Suprapubic skin (tissue), 4 donors: ENCODE measurements around the gene GULP1. TPM values are rescaled to one million over a fixed set of nuclear protein-coding genes. Genes with fewer than 3 reads are reported as not detected.
"Not testable (repeated sequence)": the region's sequence is repeated elsewhere in the genome, so short reads cannot be mapped to it uniquely, and the experiment has no call there.

Source experiments
- DNase-seq, 2 donors: peaks; one replicate each; pipeline ENCODE4 v3.0.0-alpha.2; 2019; ENCODE audit warnings: low spot score in 2 of 2
- H3K27ac ChIP-seq: fragments of 200-600 bp; sonication (generic); one replicate; pipeline ENCODE4 v1.5.1; 2019
- H3K27me3 ChIP-seq: fragments of 200-600 bp; sonication (generic); one replicate; pipeline ENCODE4 v1.5.1; 2019
- H3K36me3 ChIP-seq: fragments of 200-600 bp; sonication (generic); one replicate; pipeline ENCODE4 v1.5.1; 2019
- H3K4me1 ChIP-seq: fragments of 200-600 bp; sonication (generic); one replicate; pipeline ENCODE4 v1.5.1; 2019
- H3K4me3 ChIP-seq: fragments of 200-600 bp; sonication (generic); one replicate; pipeline ENCODE4 v1.5.1; 2019; ENCODE audit warnings: mild to moderate bottlenecking
- H3K9me3 ChIP-seq: fragments of 200-600 bp; sonication (generic); one replicate; pipeline ENCODE4 v1.5.1; 2019
- CTCF ChIP-seq, 2 donors: fragments of 200-600 bp in 1 of 2; fragments of 450-650 bp in 1 of 2; sonication (generic) in 1 of 2; IDR thresholded peaks; one replicate each; pipeline ENCODE4 v1.5.1; 2016 to 2019; ENCODE audit warnings: antibody characterized with exemption in 2 of 2, mild to moderate bottlenecking in 1 of 2, moderate library complexity in 1 of 2
- EP300 ChIP-seq: sonication (generic); formaldehyde crosslinking; IDR thresholded peaks from one replicate; pipeline ENCODE4 v1.6.1; 2017; ENCODE audit warnings: antibody characterized with exemption
- POLR2A ChIP-seq, 2 donors: fragments of 450-650 bp; IDR thresholded peaks; one replicate each; pipeline ENCODE4 v1.6.1; 2017; ENCODE audit warnings: antibody characterized with exemption in 2 of 2, mild to moderate bottlenecking in 2 of 2, moderate library complexity in 2 of 2
- POLR2AphosphoS5 ChIP-seq, 3 donors: sonication (generic); formaldehyde crosslinking; IDR thresholded peaks; one replicate each; pipeline ENCODE4 v1.6.1; 2017; ENCODE audit warnings: antibody characterized with exemption in 3 of 3
- WGBS: methylation state at CpG from one replicate; pipeline ENCODE4 v1.1.5; 2018; 5-methylcytosine and 5-hydroxymethylcytosine counted together
- total RNA-seq, 4 donors: library from RNA; depleted of rRNA; stranded (reverse); fragments of >200 nt; gene quantifications; one replicate each; pipeline ENCODE4 v1.1.0, GENCODE V29; 2016

The GULP1 gene
- total RNA-seq, 4 donors from 2014 or later = 14.3 to 21.3 (median 17.5) TPM

- Histone ChIP-seq H3K9me3 (no peaks in the 10 kb centered on the region), H3K27ac (no peak overlapping the region), H3K36me3 (no peaks in the 10 kb centered on the region), H3K27me3 (no peaks in the 10 kb centered on the region), H3K4me1 (no peaks in the 10 kb centered on the region), H3K4me3 (no peak overlapping the region)
- DNase-seq = no peak
- no peak for TF ChIP-seq POLR2AphosphoS5 (IDR thresholded peaks at IDR 0.05)
- TF ChIP-seq POLR2A (IDR thresholded peaks at IDR 0.05) = no peak
- no peak for TF ChIP-seq CTCF (IDR thresholded peaks at IDR 0.05)
- WGBS = 60% methylated on average over 2 of the region's 2 CpGs
Measured at GRCh38 chr2:188601391-188601790, 309.7 kb downstream of the GULP1 start.

- no peak overlapping the region for H3K27ac ChIP-seq
- H3K9me3 ChIP-seq = no peaks in the 10 kb centered on the region
- TF ChIP-seq EP300 (no peak), POLR2A (IDR thresholded peaks at IDR 0.05) (no peak), POLR2AphosphoS5 (IDR thresholded peaks at IDR 0.05) (no peak), CTCF (IDR thresholded peaks at IDR 0.05) (no peak)
- H3K4me3 ChIP-seq = no peak overlapping the region
- no peak for DNase-seq
- no peaks in the 10 kb centered on the region for H3K36me3 ChIP-seq
- H3K27me3 ChIP-seq = no peaks in the 10 kb centered on the region
- H3K4me1 ChIP-seq = no peaks in the 10 kb centered on the region
Measured at GRCh38 chr2:188601927-188602326, 310.3 kb downstream of the GULP1 start.

- no peak for DNase-seq
- Histone ChIP-seq H3K4me1 (no peaks in the 10 kb centered on the region), H3K27ac (no peak overlapping the region), H3K27me3 (no peaks in the 10 kb centered on the region), H3K36me3 (no peaks in the 10 kb centered on the region), H3K4me3 (no peak overlapping the region), H3K9me3 (no peaks in the 10 kb centered on the region)
- TF ChIP-seq POLR2AphosphoS5 (IDR thresholded peaks at IDR 0.05) (no peak), POLR2A (IDR thresholded peaks at IDR 0.05) (no peak), CTCF (IDR thresholded peaks at IDR 0.05) (no peak), EP300 (no peak)
- WGBS = 42% methylated on average over 1 of the region's 1 CpG
Measured at GRCh38 chr2:188604579-188604978, 312.9 kb downstream of the GULP1 start.

GRCh38 chr2:188605609-188606584 lies 314.2 kb downstream of the GULP1 start:
- not testable (repeated sequence) for H3K27me3 ChIP-seq, H3K4me1 ChIP-seq, H3K4me3 ChIP-seq, H3K9me3 ChIP-seq, H3K27ac ChIP-seq, DNase-seq, H3K36me3 ChIP-seq
- 96% methylated on average over 19 of the region's 39 CpGs for WGBS

GRCh38 chr2:188606596-188606995 lies 314.9 kb downstream of the GULP1 start:
- H3K4me3 ChIP-seq, H3K4me1 ChIP-seq, H3K27ac ChIP-seq, H3K27me3 ChIP-seq, DNase-seq, H3K36me3 ChIP-seq, H3K9me3 ChIP-seq: not testable (repeated sequence)
- WGBS = 98% methylated on average over 21 of the region's 30 CpGs

GRCh38 chr2:188607501-188607900 lies 315.8 kb downstream of the GULP1 start:
- WGBS = 48% methylated on average over 2 of the region's 2 CpGs
- H3K4me1 ChIP-seq = no peaks in the 10 kb centered on the region
- H3K27me3 ChIP-seq = no peaks in the 10 kb centered on the region
- H3K9me3 ChIP-seq = no peaks in the 10 kb centered on the region
- H3K27ac ChIP-seq = no peak overlapping the region
- TF ChIP-seq EP300 (no peak), POLR2A (IDR thresholded peaks at IDR 0.05) (no peak), POLR2AphosphoS5 (IDR thresholded peaks at IDR 0.05) (no peak), CTCF (IDR thresholded peaks at IDR 0.05) (no peak)
- DNase-seq = no peak
- no peaks in the 10 kb centered on the region for H3K36me3 ChIP-seq
- no peak overlapping the region for H3K4me3 ChIP-seq
